Esophagus muscularis mucosa (tissue), 2 donors: ENCODE results near the gene EIF2A.

Source experiments
- POLR2A ChIP-seq: fragments of 450-650 bp; IDR thresholded peaks from one replicate; pipeline ENCODE4 v1.6.1; 2017; ENCODE audit warnings: antibody characterized with exemption, moderate library complexity, mild to moderate bottlenecking, low read depth
- POLR2AphosphoS5 ChIP-seq, 2 donors: sonication (generic); formaldehyde crosslinking; IDR thresholded peaks; one replicate each; pipeline ENCODE4 v1.6.1; 2017; ENCODE audit warnings: antibody characterized with exemption in 2 of 2

GRCh38 chr3:150547045-150547741 is 606 bp downstream of the EIF2A start:
- TF ChIP-seq POLR2A = no peak
- TF ChIP-seq POLR2AphosphoS5 (IDR thresholded peaks at IDR 0.05) = no peak
